Bronchial epithelial cell (primary cell): Measurements from ENCODE around the gene TSBP1. TPM values are rescaled to one million over a fixed set of nuclear protein-coding genes. Genes with fewer than 3 reads are reported as not detected.

Source experiments
- DNase-seq: peaks from one replicate; pipeline ENCODE4 v3.0.0-alpha.2; 2010; ENCODE audit warnings: low read depth
- FAIRE-seq: peaks from 2 replicates; lab custom pipeline; 2011; peaks lifted over from hg19 to GRCh38; lab: Jason Lieb, UNC
- H3K27me3 ChIP-seq: 2 replicates; pipeline ENCODE4 v1.5.1; 2011; ENCODE audit warnings: low read length; ENCODE audit not compliant: control insufficient read depth, insufficient read depth
- H3K36me3 ChIP-seq: 2 replicates; pipeline ENCODE4 v1.5.1; 2011; ENCODE audit warnings: low read length; ENCODE audit not compliant: control insufficient read depth, insufficient read depth
- H3K4me3 ChIP-seq: 2 replicates; pipeline ENCODE4 v1.5.1; 2011; ENCODE audit warnings: mild to moderate bottlenecking, low read depth, low read length, control low read depth
- CTCF ChIP-seq: IDR thresholded peaks from 2 replicates; pipeline ENCODE4 v1.5.1; 2011; ENCODE audit warnings: mild to moderate bottlenecking, moderate library complexity, low read length, control low read depth, inconsistent platforms; ENCODE audit not compliant: insufficient read depth, severe bottlenecking
- total RNA-seq: library from RNA; depleted of rRNA; stranded (reverse); fragments of >200 nt; gene quantifications from 2 replicates; pipeline ENCODE4 v1.2.1, GENCODE V29; 2014

TSBP1 gene
- total RNA-seq, 1 donor from 2014 or later = not detected

- H3K36me3 ChIP-seq = no peaks in the 10 kb centered on the region
- no peak for TF ChIP-seq CTCF
- DNase-seq = no peak
- H3K4me3 ChIP-seq = no peak overlapping the region
- peaks cover 1% of the 10 kb centered on the region for H3K27me3 ChIP-seq
- FAIRE-seq = no peak
These were observed 124.3 kb downstream of the TSBP1 start for GRCh38 chr6:32247401-32247800.

GRCh38 chr6:32244946-32245398 lies 126.7 kb downstream of the TSBP1 start:
- TF ChIP-seq CTCF = peak; percentile 89
- FAIRE-seq (no peak), DNase-seq (peak; percentile 31)
- Histone ChIP-seq H3K27me3 (peaks cover 1% of the 10 kb centered on the region), H3K36me3 (no peaks in the 10 kb centered on the region), H3K4me3 (no peak overlapping the region)

GRCh38 chr6:32244270-32244669 lies 127.4 kb downstream of the TSBP1 start:
- Histone ChIP-seq H3K4me3 (no peak overlapping the region), H3K27me3 (peaks cover 1% of the 10 kb centered on the region), H3K36me3 (no peaks in the 10 kb centered on the region)
- DNase-seq = no peak
- no peak for FAIRE-seq
- TF ChIP-seq CTCF = no peak

Other genes with a start within 250 kb of the TSBP1 start
- gene ATF6B, start 243.7 kb downstream of the TSBP1 start, total RNA-seq = 8.7 and 11.1 TPM in 2 replicates
- 7.4 and 8.4 TPM in 2 replicates for gene FKBPL, start 241.6 kb downstream of the TSBP1 start, total RNA-seq
- not detected in 2 replicates for gene PRRT1, start 220.0 kb downstream of the TSBP1 start, total RNA-seq
- 5.8 and 38.5 TPM in 2 replicates for gene PPT2, start 217.8 kb downstream of the TSBP1 start, total RNA-seq
- gene EGFL8, start 207.3 kb downstream of the TSBP1 start, total RNA-seq = 0.26 and 1.7 TPM in 2 replicates
- gene AGPAT1, start 195.8 kb downstream of the TSBP1 start, total RNA-seq = 5.8 and 9.0 TPM in 2 replicates
- gene RNF5, start 193.5 kb downstream of the TSBP1 start, total RNA-seq = 29.2 and 50.5 TPM in 2 replicates
- 0.26 TPM in 2 replicates for gene AGER, start 187.7 kb downstream of the TSBP1 start, total RNA-seq
- 16.3 and 19.3 TPM in 2 replicates for gene PBX2, start 181.7 kb downstream of the TSBP1 start, total RNA-seq
- gene GPSM3, start 179.3 kb downstream of the TSBP1 start, total RNA-seq = 0.64 and 0.79 TPM in 2 replicates
- 0.26 and 0.38 TPM in 2 replicates for gene NOTCH4, start 147.8 kb downstream of the TSBP1 start, total RNA-seq
- gene BTNL2, start 35.3 kb upstream of the TSBP1 start, total RNA-seq = 0.13 and 0.26 TPM in 2 replicates
- gene HLA-DRA, start 68.0 kb upstream of the TSBP1 start, total RNA-seq = 0.13 TPM in 1 of 2 replicates, not detected in the other
- not detected in 2 replicates for gene HLA-DRB5, start 158.4 kb upstream of the TSBP1 start, total RNA-seq
- 0.13 TPM in 1 of 2 replicates, not detected in the other for gene HLA-DRB1, start 217.9 kb upstream of the TSBP1 start, total RNA-seq